ENCODE measurements around the gene ATXN7L2. TPM values are rescaled to one million over a fixed set of nuclear protein-coding genes. Genes with fewer than 3 reads are reported as not detected.

The ATXN7L2 gene
- polyA plus RNA-seq, 2 of the 4 experiments (the other 2 are of a cell fraction), result 0.97 to 2.2 TPM

- TF ChIP-seq CBX8 (IDR thresholded peaks at IDR 0.05) (no peak), EHMT2 (IDR thresholded peaks at IDR 0.05; ENCODE audit: low read depth) (no peak), HDAC2 (IDR thresholded peaks at IDR 0.05) (no peak), ESRRA (IDR thresholded peaks at IDR 0.05; ENCODE audit: borderline replicate concordance, low read length) (no peak), HMGXB4 (CRISPR knock-in tag; IDR thresholded peaks at IDR 0.05; ENCODE audit: borderline replicate concordance) (no peak), CEBPB (IDR thresholded peaks at IDR 0.05) (no peak), SMC3 (IDR thresholded peaks at IDR 0.05) (no peak), EP300 (IDR thresholded peaks at IDR 0.05) (no peak)
- TF ChIP-seq, protein P1, sequence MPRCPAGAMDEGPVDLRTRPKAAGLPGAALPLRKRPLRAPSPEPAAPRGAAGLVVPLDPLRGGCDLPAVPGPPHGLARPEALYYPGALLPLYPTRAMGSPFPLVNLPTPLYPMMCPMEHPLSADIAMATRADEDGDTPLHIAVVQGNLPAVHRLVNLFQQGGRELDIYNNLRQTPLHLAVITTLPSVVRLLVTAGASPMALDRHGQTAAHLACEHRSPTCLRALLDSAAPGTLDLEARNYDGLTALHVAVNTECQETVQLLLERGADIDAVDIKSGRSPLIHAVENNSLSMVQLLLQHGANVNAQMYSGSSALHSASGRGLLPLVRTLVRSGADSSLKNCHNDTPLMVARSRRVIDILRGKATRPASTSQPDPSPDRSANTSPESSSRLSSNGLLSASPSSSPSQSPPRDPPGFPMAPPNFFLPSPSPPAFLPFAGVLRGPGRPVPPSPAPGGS (IDR thresholded peaks at IDR 0.05), result no peak
- TF ChIP-seq, protein P2, sequence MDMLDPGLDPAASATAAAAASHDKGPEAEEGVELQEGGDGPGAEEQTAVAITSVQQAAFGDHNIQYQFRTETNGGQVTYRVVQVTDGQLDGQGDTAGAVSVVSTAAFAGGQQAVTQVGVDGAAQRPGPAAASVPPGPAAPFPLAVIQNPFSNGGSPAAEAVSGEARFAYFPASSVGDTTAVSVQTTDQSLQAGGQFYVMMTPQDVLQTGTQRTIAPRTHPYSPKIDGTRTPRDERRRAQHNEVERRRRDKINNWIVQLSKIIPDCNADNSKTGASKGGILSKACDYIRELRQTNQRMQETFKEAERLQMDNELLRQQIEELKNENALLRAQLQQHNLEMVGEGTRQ (IDR thresholded peaks at IDR 0.05), result no peak
- Histone ChIP-seq H3K4me1 (peaks cover 4% of the 10 kb centered on the region; the same call in 2 of the 3 replicates), H3K4me3 (no peak overlapping the region), H3K27ac (no peak overlapping the region), H3K9me3 (no peaks in the 10 kb centered on the region), H3K4me2 (no peak overlapping the region)
- DNase-seq (ENCODE audit: low read depth in 1 of 2, low spot score in 1 of 2) (no peak), ATAC-seq (no peak), FAIRE-seq (no peak)
- POLR2A ChIA-PET, result no interaction called here
- 100% methylated on average over 2 of the region's 5 CpGs for WGBS (ENCODE audit: missing lambda C conversion rate)
- CTCF ChIA-PET, result interaction anchor here (1.5 to 21.4 kb wide), 5 partner anchors 6 to 238 kb away, joined by 4 to 749 read pairs (median 143); partner anchors contain the start of genes ATXN7L2, CYB561D1 and GPR61
Observed at GRCh38 chr1:109535971-109536491, 52.3 kb downstream of the ATXN7L2 start.

DNA sequence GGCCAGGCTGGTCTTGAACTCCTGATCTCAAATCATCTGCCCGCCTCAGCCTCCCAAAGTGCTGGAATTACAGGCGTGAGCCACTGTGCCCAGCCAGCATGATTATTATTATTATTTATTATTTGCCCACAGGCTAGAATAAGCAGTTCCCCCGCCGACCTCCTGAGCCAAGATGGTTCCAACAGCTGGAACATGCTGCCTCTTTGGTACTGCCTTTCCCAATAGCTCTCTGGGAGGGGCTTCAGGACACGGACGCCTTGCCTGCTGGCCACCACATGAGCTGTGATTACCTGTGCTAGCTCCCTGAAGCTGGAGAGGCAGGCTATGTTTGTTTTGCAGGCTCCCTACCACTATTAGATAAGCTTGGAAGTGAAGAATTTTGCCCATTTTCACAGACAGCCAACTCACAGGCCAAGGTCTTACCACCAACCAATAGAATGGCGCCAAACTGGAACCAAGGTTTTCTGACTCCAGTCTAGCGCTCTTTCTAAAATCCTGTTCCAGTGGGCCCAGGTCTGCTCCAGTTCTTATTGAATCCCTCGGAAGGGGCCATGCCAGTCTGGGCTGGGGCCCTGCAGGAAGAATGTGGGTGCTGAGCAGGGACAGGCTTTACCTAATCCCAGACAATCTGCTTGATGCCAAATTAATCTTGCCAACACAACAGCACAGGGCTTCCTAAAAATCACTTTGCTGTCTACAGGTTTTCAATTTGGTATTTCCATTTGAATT, 53.9 kb downstream of the ATXN7L2 start:
- FAIRE-seq, result no peak
- H3K4me2 ChIP-seq, result no peak overlapping the region
- no peak overlapping the region for H3K27ac ChIP-seq
- H3K4me1 ChIP-seq, result peaks cover 1% of the 10 kb centered on the region; the same call in 2 of the 3 replicates
- no peak for ATAC-seq
- H3K4me3 ChIP-seq, result no peak overlapping the region
- POLR2A ChIA-PET, result interaction anchor here (0.9 kb wide), 1 partner anchor 11 kb away, joined by 4 read pairs; the partner anchor contains the start of gene GNAI3
- no peak for DNase-seq (ENCODE audit: low read depth in 1 of 2, low spot score in 1 of 2)
- TF ChIP-seq, protein P3, sequence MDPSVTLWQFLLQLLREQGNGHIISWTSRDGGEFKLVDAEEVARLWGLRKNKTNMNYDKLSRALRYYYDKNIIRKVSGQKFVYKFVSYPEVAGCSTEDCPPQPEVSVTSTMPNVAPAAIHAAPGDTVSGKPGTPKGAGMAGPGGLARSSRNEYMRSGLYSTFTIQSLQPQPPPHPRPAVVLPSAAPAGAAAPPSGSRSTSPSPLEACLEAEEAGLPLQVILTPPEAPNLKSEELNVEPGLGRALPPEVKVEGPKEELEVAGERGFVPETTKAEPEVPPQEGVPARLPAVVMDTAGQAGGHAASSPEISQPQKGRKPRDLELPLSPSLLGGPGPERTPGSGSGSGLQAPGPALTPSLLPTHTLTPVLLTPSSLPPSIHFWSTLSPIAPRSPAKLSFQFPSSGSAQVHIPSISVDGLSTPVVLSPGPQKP (IDR thresholded peaks at IDR 0.05; ENCODE audit: low read depth, low read length), result no peak
- TF ChIP-seq, protein P4, sequence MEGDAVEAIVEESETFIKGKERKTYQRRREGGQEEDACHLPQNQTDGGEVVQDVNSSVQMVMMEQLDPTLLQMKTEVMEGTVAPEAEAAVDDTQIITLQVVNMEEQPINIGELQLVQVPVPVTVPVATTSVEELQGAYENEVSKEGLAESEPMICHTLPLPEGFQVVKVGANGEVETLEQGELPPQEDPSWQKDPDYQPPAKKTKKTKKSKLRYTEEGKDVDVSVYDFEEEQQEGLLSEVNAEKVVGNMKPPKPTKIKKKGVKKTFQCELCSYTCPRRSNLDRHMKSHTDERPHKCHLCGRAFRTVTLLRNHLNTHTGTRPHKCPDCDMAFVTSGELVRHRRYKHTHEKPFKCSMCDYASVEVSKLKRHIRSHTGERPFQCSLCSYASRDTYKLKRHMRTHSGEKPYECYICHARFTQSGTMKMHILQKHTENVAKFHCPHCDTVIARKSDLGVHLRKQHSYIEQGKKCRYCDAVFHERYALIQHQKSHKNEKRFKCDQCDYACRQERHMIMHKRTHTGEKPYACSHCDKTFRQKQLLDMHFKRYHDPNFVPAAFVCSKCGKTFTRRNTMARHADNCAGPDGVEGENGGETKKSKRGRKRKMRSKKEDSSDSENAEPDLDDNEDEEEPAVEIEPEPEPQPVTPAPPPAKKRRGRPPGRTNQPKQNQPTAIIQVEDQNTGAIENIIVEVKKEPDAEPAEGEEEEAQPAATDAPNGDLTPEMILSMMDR (IDR thresholded peaks at IDR 0.05), result no peak
- TF ChIP-seq FOSB (CRISPR knock-in tag; IDR thresholded peaks at IDR 0.05) (no peak), MAZ (IDR thresholded peaks at IDR 0.05; ENCODE audit: borderline replicate concordance, low read depth, low read length) (no peak)
- CTCF ChIA-PET, result interaction anchor here (0.5 to 21.4 kb wide), 8 partner anchors 5 to 530 kb away, joined by 4 to 749 read pairs (median 74); partner anchors contain the start of genes ATXN7L2, CYB561D1 and GPR61
- WGBS (ENCODE audit: missing lambda C conversion rate), result 82% methylated on average over 7 of the region's 9 CpGs
- H3K9me3 ChIP-seq, result no peaks in the 10 kb centered on the region

All from A549 (cell line).